Tibial nerve (tissue), 4 donors: ENCODE results near the gene EYA2.

Experiments
- EP300 ChIP-seq, 2 donors: sonication (generic); formaldehyde crosslinking; IDR thresholded peaks; one replicate each; pipeline ENCODE4 v1.6.1; 2017; ENCODE audit warnings: antibody characterized with exemption in 2 of 2, mild to moderate bottlenecking in 1 of 2
- POLR2A ChIP-seq, 2 donors: fragments of 450-650 bp; IDR thresholded peaks; one replicate each; pipeline ENCODE4 v1.6.1; 2017; ENCODE audit warnings: antibody characterized with exemption in 2 of 2, mild to moderate bottlenecking in 2 of 2, moderate library complexity in 2 of 2
- TF ChIP-seq, protein P1 (sequence below), 5 experiments: fragments of 200-600 bp in 3 of 5; fragments of 450-650 bp in 2 of 5; sonication (generic) in 3 of 5; IDR thresholded peaks; one replicate each; pipeline ENCODE4 v1.5.1; 2016 to 2019; ENCODE audit warnings: antibody characterized with exemption in 5 of 5, mild to moderate bottlenecking in 3 of 5, moderate library complexity in 2 of 5

DNA sequence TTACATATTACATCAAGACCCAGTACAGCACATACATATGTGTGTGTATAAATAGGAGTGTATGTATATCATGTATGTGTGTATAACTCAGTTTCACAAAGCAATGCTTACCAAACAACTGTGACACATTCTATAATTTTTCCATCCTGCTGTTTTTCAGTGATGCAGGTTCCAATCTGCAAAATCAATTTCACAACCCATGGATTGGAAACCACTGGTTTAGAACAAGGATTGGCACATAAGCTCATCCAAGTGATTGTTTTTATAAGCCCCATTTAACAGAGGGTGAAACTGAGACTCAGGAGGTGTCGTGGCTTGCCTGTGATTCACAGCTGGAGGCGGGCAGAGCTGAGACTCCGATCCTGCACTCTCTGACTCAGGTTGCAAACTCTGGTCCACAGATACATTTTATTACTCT is 303.6 kb downstream of the EYA2 start:
- TF ChIP-seq POLR2A (IDR thresholded peaks at IDR 0.05) = no peak
- TF ChIP-seq, protein P1, sequence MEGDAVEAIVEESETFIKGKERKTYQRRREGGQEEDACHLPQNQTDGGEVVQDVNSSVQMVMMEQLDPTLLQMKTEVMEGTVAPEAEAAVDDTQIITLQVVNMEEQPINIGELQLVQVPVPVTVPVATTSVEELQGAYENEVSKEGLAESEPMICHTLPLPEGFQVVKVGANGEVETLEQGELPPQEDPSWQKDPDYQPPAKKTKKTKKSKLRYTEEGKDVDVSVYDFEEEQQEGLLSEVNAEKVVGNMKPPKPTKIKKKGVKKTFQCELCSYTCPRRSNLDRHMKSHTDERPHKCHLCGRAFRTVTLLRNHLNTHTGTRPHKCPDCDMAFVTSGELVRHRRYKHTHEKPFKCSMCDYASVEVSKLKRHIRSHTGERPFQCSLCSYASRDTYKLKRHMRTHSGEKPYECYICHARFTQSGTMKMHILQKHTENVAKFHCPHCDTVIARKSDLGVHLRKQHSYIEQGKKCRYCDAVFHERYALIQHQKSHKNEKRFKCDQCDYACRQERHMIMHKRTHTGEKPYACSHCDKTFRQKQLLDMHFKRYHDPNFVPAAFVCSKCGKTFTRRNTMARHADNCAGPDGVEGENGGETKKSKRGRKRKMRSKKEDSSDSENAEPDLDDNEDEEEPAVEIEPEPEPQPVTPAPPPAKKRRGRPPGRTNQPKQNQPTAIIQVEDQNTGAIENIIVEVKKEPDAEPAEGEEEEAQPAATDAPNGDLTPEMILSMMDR (IDR thresholded peaks at IDR 0.05) = no peak
- TF ChIP-seq EP300 (IDR thresholded peaks at IDR 0.05) = no peak
